Ishikawa (cell line): ENCODE data around the gene PRICKLE4.

Experiments
- CEBPB ChIP-seq: IDR thresholded peaks from 2 replicates; pipeline ENCODE4 v1.6.1; 2012
- CREB1 ChIP-seq: IDR thresholded peaks from 2 replicates; pipeline ENCODE4 v1.6.1; 2012; ENCODE audit warnings: low read depth
- EGR1 ChIP-seq: IDR thresholded peaks from 2 replicates; pipeline ENCODE4 v1.6.1; 2012
- EP300 ChIP-seq: IDR thresholded peaks from 2 replicates; pipeline ENCODE4 v1.6.1; 2012; ENCODE audit warnings: borderline replicate concordance
- FOXM1 ChIP-seq: IDR thresholded peaks from 2 replicates; pipeline ENCODE4 v1.6.1; 2012; ENCODE audit warnings: low read depth, borderline replicate concordance
- MAX ChIP-seq: IDR thresholded peaks from 2 replicates; pipeline ENCODE4 v1.6.1; 2012
- NFIC ChIP-seq: IDR thresholded peaks from 2 replicates; pipeline ENCODE4 v1.6.1; 2012
- RAD21 ChIP-seq: IDR thresholded peaks from 2 replicates; pipeline ENCODE4 v1.6.1; 2012; ENCODE audit warnings: low read depth
- REST ChIP-seq: IDR thresholded peaks from 2 replicates; pipeline ENCODE4 v1.6.1; 2012; ENCODE audit warnings: low read depth, mild to moderate bottlenecking
- TAF1 ChIP-seq: IDR thresholded peaks from 2 replicates; pipeline ENCODE4 v1.6.1; 2012; ENCODE audit warnings: low read depth, mild to moderate bottlenecking
- TCF12 ChIP-seq: IDR thresholded peaks from 2 replicates; pipeline ENCODE4 v1.6.1; 2012; ENCODE audit warnings: low read depth
- TEAD4 ChIP-seq: IDR thresholded peaks from 2 replicates; pipeline ENCODE4 v1.6.1; 2012
- USF1 ChIP-seq: IDR thresholded peaks from 2 replicates; pipeline ENCODE4 v1.6.1; 2012
- YY1 ChIP-seq: IDR thresholded peaks from 2 replicates; pipeline ENCODE4 v1.6.1; 2012; ENCODE audit warnings: low read depth
- ZBTB7A ChIP-seq: IDR thresholded peaks from 2 replicates; pipeline ENCODE4 v1.6.1; 2012; ENCODE audit warnings: low read depth

Gene PRICKLE4

GRCh38 chr6:41814629-41815028, 34.0 kb downstream of the PRICKLE4 start:
- TF ChIP-seq TCF12 (no peak), FOXM1 (no peak), TEAD4 (no peak), REST (no peak), NFIC (no peak), USF1 (no peak), CEBPB (no peak), YY1 (no peak), EP300 (no peak), CREB1 (no peak), ZBTB7A (no peak), RAD21 (no peak), EGR1 (no peak), TAF1 (no peak), MAX (no peak)

- no peak for TF ChIP-seq EGR1
- TF ChIP-seq ZBTB7A: no peak
- TF ChIP-seq REST: no peak
- TF ChIP-seq RAD21: no peak
- TF ChIP-seq YY1: no peak
- TF ChIP-seq CEBPB: no peak
- TF ChIP-seq EP300: no peak
- no peak for TF ChIP-seq MAX
- no peak for TF ChIP-seq TCF12
- TF ChIP-seq TAF1: no peak
Observed at GRCh38 chr6:41815587-41815986, 35.0 kb downstream of the PRICKLE4 start.

- TF ChIP-seq NFIC (no peak), CREB1 (no peak), TAF1 (no peak), RAD21 (no peak), EGR1 (no peak), MAX (no peak), ZBTB7A (no peak), YY1 (no peak), USF1 (no peak), TCF12 (no peak), CEBPB (no peak), TEAD4 (no peak), FOXM1 (no peak)
Observed at GRCh38 chr6:41818271-41819054, 37.9 kb downstream of the PRICKLE4 start.

- TF ChIP-seq CREB1 (no peak), TCF12 (no peak), TAF1 (no peak), EP300 (no peak), USF1 (no peak), EGR1 (no peak), CEBPB (no peak), RAD21 (no peak), NFIC (no peak), REST (no peak), ZBTB7A (no peak), YY1 (no peak), TEAD4 (no peak), FOXM1 (no peak), MAX (no peak)
Observed at GRCh38 chr6:41821266-41821665, 40.7 kb downstream of the PRICKLE4 start.
